Measurements from ENCODE around the gene LEPR. TPM values are rescaled to one million over a fixed set of nuclear protein-coding genes. Genes with fewer than 3 reads are reported as not detected.

LEPR gene
- total and polyA plus RNA-seq, 8 donors, result 16.6 to 47.7 (median 34.8) TPM

GRCh38 chr1:65432918-65433317 is 12.4 kb downstream of the LEPR start:
- no peaks in the 10 kb centered on the region for H3K27me3 ChIP-seq
- peaks cover 0 to 68% of the 10 kb centered on the region in 2 donors for H3K36me3 ChIP-seq
- H3K9me3 ChIP-seq, result no peaks in the 10 kb centered on the region
- ATAC-seq, result no peak
- no peak for DNase-seq
- no peak overlapping the region for H3K4me3 ChIP-seq
- no peak for TF ChIP-seq CTCF (IDR thresholded peaks at IDR 0.05)
- intact Hi-C loops (cut with DNase I), result no loop called here
- H3K4me1 ChIP-seq, result peaks cover 0 to 40% of the 10 kb centered on the region in 2 donors
- no peak overlapping the region for H3K27ac ChIP-seq

DNA sequence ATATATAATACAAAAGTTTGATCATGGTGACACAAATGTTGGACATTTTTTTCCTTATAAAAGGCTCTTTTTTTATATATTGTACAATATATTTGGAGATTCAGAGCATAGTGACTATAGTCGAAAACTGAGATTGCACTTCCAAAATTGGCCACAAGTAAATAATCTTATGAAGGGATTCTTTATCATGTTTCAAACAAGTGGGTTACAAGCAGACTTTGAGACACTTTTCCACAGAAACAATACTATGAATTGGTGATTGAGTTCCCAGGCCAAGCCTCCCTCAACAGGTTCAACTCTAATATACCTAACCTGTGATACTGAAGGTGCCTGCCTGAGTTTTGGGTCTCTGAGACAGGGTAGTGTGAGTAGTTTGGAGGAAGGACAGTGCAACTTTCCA is 13.8 kb downstream of the LEPR start:
- H3K27ac ChIP-seq, result no peak overlapping the region
- TF ChIP-seq CTCF (IDR thresholded peaks at IDR 0.05), result no peak
- peaks cover 0 to 55% of the 10 kb centered on the region in 2 donors for H3K36me3 ChIP-seq
- DNase-seq (no peak), ATAC-seq (no peak)
- H3K4me1 ChIP-seq, result peaks cover 0 to 29% of the 10 kb centered on the region in 2 donors
- no peaks in the 10 kb centered on the region for H3K9me3 ChIP-seq
- no peak overlapping the region for H3K4me3 ChIP-seq
- intact Hi-C loops (cut with DNase I), result no loop called here
- no peaks in the 10 kb centered on the region for H3K27me3 ChIP-seq

DNA sequence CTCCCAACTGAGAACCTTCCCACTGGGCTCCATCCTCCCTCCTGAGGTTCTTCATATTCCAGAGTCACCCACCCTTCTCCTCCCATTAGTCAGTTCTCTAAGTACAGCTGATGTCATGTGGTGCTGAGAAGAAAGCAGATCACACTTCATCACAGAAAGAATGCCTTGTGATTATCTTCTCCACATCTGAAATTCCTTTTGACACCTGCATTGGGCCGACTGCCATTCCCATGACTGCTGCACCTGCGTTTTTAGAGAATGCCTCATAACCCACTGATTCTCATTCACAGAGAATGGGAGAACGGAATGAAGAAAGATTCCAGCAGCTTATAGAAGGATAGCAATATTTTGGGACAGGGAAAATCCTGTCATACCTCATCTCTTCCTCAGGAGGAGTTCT is 14.3 kb downstream of the LEPR start:
- no peak overlapping the region for H3K27ac ChIP-seq
- no peak for TF ChIP-seq CTCF (IDR thresholded peaks at IDR 0.05)
- no peaks in the 10 kb centered on the region for H3K9me3 ChIP-seq
- H3K27me3 ChIP-seq, result no peaks in the 10 kb centered on the region
- no peak for DNase-seq
- intact Hi-C loops (cut with DNase I), result no loop called here
- ATAC-seq, result no peak
- H3K4me1 ChIP-seq, result peaks cover 0 to 24% of the 10 kb centered on the region in 2 donors
- peaks cover 0 to 51% of the 10 kb centered on the region in 2 donors for H3K36me3 ChIP-seq
- H3K4me3 ChIP-seq, result no peak overlapping the region

DNA sequence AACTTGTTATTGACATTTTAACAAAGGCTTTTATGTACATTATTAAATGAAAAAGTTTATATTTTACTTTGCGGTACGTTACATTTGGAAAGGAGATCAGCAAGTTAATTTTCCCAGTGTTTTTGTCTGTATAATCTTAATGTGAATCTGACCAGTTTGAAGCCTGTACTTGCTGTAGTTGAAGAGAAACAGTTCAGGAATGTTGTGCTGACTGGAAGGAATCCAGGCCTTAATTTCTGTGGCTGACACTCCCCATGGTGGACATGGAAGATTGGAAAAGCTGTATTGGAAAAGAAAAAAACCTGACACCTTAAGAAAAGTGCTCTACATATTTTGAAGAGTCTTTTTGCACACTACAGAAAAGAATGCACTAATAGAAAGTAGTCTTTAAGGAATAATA is 15.5 kb downstream of the LEPR start:
- Histone ChIP-seq H3K27me3 (no peaks in the 10 kb centered on the region), H3K9me3 (no peaks in the 10 kb centered on the region), H3K36me3 (peaks cover 0 to 39% of the 10 kb centered on the region in 2 donors), H3K4me1 (peaks cover 0 to 13% of the 10 kb centered on the region in 2 donors), H3K27ac (no peak overlapping the region), H3K4me3 (no peak overlapping the region)
- ATAC-seq (peak; percentile 54), DNase-seq (peak in 1 of 4 donors; percentile 16)
- TF ChIP-seq CTCF (IDR thresholded peaks at IDR 0.05), result no peak
- intact Hi-C loops (cut with DNase I), result no loop called here

GRCh38 chr1:65437616-65438015 is 17.1 kb downstream of the LEPR start:
- DNase-seq, result no peak
- H3K4me1 ChIP-seq, result no peaks in the 10 kb centered on the region
- H3K27me3 ChIP-seq, result no peaks in the 10 kb centered on the region
- H3K4me3 ChIP-seq, result no peak overlapping the region
- no peak overlapping the region for H3K27ac ChIP-seq
- H3K36me3 ChIP-seq, result peaks cover 0 to 28% of the 10 kb centered on the region in 2 donors
- H3K9me3 ChIP-seq, result no peaks in the 10 kb centered on the region
- intact Hi-C loops (cut with DNase I), result no loop called here
- no peak for ATAC-seq
- TF ChIP-seq CTCF (IDR thresholded peaks at IDR 0.05), result no peak

All from left lung (tissue), 10 donors.